Ovary (tissue), 9 donors: Measurements from ENCODE around the gene CSRP1. TPM values are rescaled to one million over a fixed set of nuclear protein-coding genes. Genes with fewer than 3 reads are reported as not detected.

ENCODE experiments used
- DNase-seq, 5 donors: peaks; one replicate each; pipeline ENCODE4 v3.0.0-alpha.2; 2019 to 2020
- H3K27ac ChIP-seq, 2 donors: fragments of 200-600 bp; one replicate each; pipeline versions ENCODE4 v1.5.1 to v1.8.0; 2019 to 2022
- H3K27me3 ChIP-seq: fragments of 200-600 bp; one replicate; pipeline ENCODE4 v1.8.0; 2022
- H3K36me3 ChIP-seq: fragments of 200-600 bp; sonication (generic); one replicate; pipeline ENCODE4 v1.5.1; 2019
- H3K4me1 ChIP-seq: one replicate; pipeline ENCODE4 v1.8.1; 2013; ENCODE audit warnings: mild to moderate bottlenecking, moderate library complexity; ENCODE audit not compliant: insufficient read depth
- H3K4me3 ChIP-seq: fragments of 200-600 bp; sonication (generic); one replicate; pipeline ENCODE4 v1.5.1; 2017
- H3K9me3 ChIP-seq, 2 donors: fragments of 200-600 bp in 1 of 2; sonication (generic) in 1 of 2; one replicate each; pipeline versions ENCODE4 v1.5.1 to v1.8.1; 2013 to 2019; ENCODE audit warnings: mild to moderate bottlenecking in 1 of 2, moderate library complexity in 1 of 2
- CTCF ChIP-seq, 3 donors: fragments of 450-650 bp in 2 of 3; fragments of 200-600 bp in 1 of 3; IDR thresholded peaks; one replicate each; pipeline versions ENCODE4 v1.5.1 to v1.8.0; 2016 to 2022; ENCODE audit warnings: antibody characterized with exemption in 3 of 3, mild to moderate bottlenecking in 1 of 3
- EP300 ChIP-seq: sonication (generic); formaldehyde crosslinking; IDR thresholded peaks from one replicate; pipeline ENCODE4 v1.6.1; 2017; ENCODE audit warnings: antibody characterized with exemption
- POLR2A ChIP-seq: fragments of 450-650 bp; IDR thresholded peaks from one replicate; pipeline ENCODE4 v1.6.1; 2017; ENCODE audit warnings: antibody characterized with exemption, mild to moderate bottlenecking, moderate library complexity
- WGBS, 3 donors: extraction: QIAGEN DNeasy Blood & Tissue Kit in 1 of 3; methylation state at CpG; one replicate each; pipeline versions ENCODE4 v1.1.5 to v1.1.7; 2013 to 2017; 5-methylcytosine and 5-hydroxymethylcytosine counted together
- intact Hi-C, 4 donors: fragments of 100-400 bp; cut with DNase I; formaldehyde crosslinking; loops; one replicate each; pipeline versions ENCODE4 v1.11.0 to v1.15.1; 2022 to 2023
- polyA plus RNA-seq, 2 donors: library from polyadenylated mRNA; stranded (reverse); fragments of 200-250 nt in 1 of 2; fragments of 350-450 nt in 1 of 2; fragmentation: Illumina TruSeq in 1 of 2; extraction: RNeasy Lipid Tissue Mini Kit (QIAGEN cat#74804) in 1 of 2; gene quantifications; one replicate each; pipeline ENCODE4 v1.2.3, GENCODE V29; 2013 to 2014
- total RNA-seq, 7 donors: library from RNA; depleted of rRNA in 2 of 7; stranded (reverse); fragments of >200 nt in 2 of 7; fragmentation: NEBNext Ultra II Directional in 3 of 7; extraction: Animal tissue kit (Norgen Biotek cat#: 25700) in 3 of 7; gene quantifications; one replicate each; pipeline versions ENCODE4 v1.1.0 to v1.2.4, GENCODE V29; 2016 to 2023
- donor health status: DM: no; HTN: no; CAD: no; lungs with moderate emphysema.
- donor health status: DM: no; HTN: no; CAD: no.
- donor health status: Bipolar disorder and iron deficiency.
- donor health status: DM: yes; HTN: yes; CAD: no.
- donor health status: DM: no; HTN: no; CAD: no.
- donor health status: DM: yes; HTN: yes; CAD: no.

CSRP1 gene
- total and polyA plus RNA-seq, 9 donors: 205 to 783 (median 274) TPM

DNA sequence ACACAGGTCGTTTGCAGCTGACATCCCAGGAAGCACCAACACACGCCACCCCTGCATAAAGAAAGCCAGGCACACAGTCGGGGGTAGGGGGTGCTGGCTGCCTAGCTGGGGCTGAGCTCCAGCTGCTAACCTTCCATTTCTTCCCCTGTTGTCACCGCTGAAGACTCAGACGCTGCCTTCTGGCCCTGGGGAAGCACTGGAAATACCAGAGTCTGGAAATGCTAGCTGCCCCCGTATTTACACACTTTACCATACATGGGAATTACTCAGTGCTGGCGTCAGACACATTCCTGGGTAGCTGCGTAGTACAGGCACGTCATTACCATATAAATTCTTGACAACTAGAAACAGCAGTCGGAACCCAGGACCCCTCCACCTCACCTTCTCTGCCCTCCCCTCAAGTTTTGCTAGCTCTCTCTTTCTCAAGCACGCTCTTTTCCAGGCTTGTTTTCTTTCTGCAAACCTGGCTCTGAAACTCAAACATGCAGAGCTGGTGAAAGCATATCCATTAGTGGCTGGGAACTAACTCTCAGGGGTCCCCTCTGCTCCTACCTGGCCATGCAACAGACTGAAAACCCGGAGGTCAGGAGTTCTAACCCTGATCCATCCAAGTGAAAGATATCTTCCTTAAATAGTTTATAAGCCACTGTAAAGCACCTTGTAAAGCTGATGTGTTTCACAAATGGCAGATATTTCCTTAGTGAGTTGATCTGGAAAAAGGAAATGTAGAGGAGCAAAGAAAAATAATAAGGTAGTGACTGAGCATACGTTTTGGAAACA is 3.3 kb downstream of the CSRP1 start:
- 5 to 6% (median 5%) methylated on average over 13 of the region's 13 CpGs for WGBS, 3 donors
- TF ChIP-seq POLR2A (no peak), EP300 (peak; percentile 97), CTCF (IDR thresholded peaks at IDR 0.05) (no peak)
- H3K27ac ChIP-seq: peak overlapping the region; percentile 86 to 90
- peaks cover 45% of the 10 kb centered on the region for H3K4me1 ChIP-seq
- H3K4me3 ChIP-seq: peak overlapping the region; percentile 95
- DNase-seq: peak; percentile 74 to 79 (median 76)
- intact Hi-C loops: no loop called here
- no peaks in the 10 kb centered on the region for H3K9me3 ChIP-seq
- no peaks in the 10 kb centered on the region for H3K27me3 ChIP-seq
- H3K36me3 ChIP-seq: no peaks in the 10 kb centered on the region

GRCh38 chr1:201502511-201502857 is 4.4 kb downstream of the CSRP1 start:
- Histone ChIP-seq H3K4me1 (peaks cover 51% of the 10 kb centered on the region), H3K36me3 (no peaks in the 10 kb centered on the region), H3K4me3 (peak overlapping the region; percentile 21), H3K27ac (peak overlapping the region; percentile 86 to 90), H3K9me3 (no peaks in the 10 kb centered on the region), H3K27me3 (no peaks in the 10 kb centered on the region)
- intact Hi-C loops: no loop called here
- 63 to 89% (median 84%) methylated on average over 3 of the region's 3 CpGs for WGBS, 3 donors
- DNase-seq: no peak
- TF ChIP-seq EP300 (no peak), POLR2A (no peak), CTCF (IDR thresholded peaks at IDR 0.05) (no peak)

- Histone ChIP-seq H3K4me3 (peak overlapping the region; percentile 16), H3K36me3 (no peaks in the 10 kb centered on the region), H3K4me1 (peaks cover 53% of the 10 kb centered on the region), H3K9me3 (no peaks in the 10 kb centered on the region), H3K27me3 (no peaks in the 10 kb centered on the region), H3K27ac (peak overlapping the region; percentile 90 to 95)
- TF ChIP-seq POLR2A (no peak), CTCF (IDR thresholded peaks at IDR 0.05) (no peak), EP300 (no peak)
- 74 to 77% (median 77%) methylated on average over 10 of the region's 10 CpGs for WGBS, 3 donors
- DNase-seq: peak in 1 of 5 donors; percentile 52
- intact Hi-C loops: no loop called here
Measured at GRCh38 chr1:201501812-201502510, 5.0 kb downstream of the CSRP1 start.

- Histone ChIP-seq H3K27me3 (no peaks in the 10 kb centered on the region), H3K27ac (peak overlapping the region; percentile 86 to 95), H3K36me3 (no peaks in the 10 kb centered on the region), H3K4me3 (peak overlapping the region; percentile 17), H3K9me3 (no peaks in the 10 kb centered on the region), H3K4me1 (peaks cover 56% of the 10 kb centered on the region)
- intact Hi-C loops: no loop called here
- DNase-seq: peak in 1 of 5 donors; percentile 34
- WGBS, 3 donors: 60 to 69% (median 61%) methylated on average over 8 of the region's 8 CpGs
- no peak for TF ChIP-seq CTCF (IDR thresholded peaks at IDR 0.05)
- no peak for TF ChIP-seq EP300
- no peak for TF ChIP-seq POLR2A
Measured at GRCh38 chr1:201501144-201501543, 5.8 kb downstream of the CSRP1 start.
